Gastrocnemius medialis (tissue), 4 donors: ENCODE measurements around the gene HIP1R. TPM values are rescaled to one million over a fixed set of nuclear protein-coding genes. Genes with fewer than 3 reads are reported as not detected.

Experiments
- ATAC-seq, 2 donors: fragments of 150-250 bp; one replicate each; pipeline ENCODE4 v1.9.1; 2016
- DNase-seq, 2 donors: peaks; one replicate each; pipeline ENCODE4 v3.0.0-alpha.2; 2019
- H3K27ac ChIP-seq, 4 donors: fragments of 200-600 bp; sonication (generic); 1 replicate in 1 of 4; 2 replicates in 3 of 4; pipeline ENCODE4 v1.5.1; 2016 to 2018; ENCODE audit warnings: mild to moderate bottlenecking in 2 of 4, moderate library complexity in 1 of 4
- H3K27me3 ChIP-seq, 3 donors: fragments of 200-600 bp; sonication (generic) in 2 of 3; 1 replicate in 1 of 3; 2 replicates in 2 of 3; pipeline versions ENCODE4 v1.5.1 to v1.6.0; 2016 to 2019; ENCODE audit warnings: mild to moderate bottlenecking in 1 of 3, moderate library complexity in 1 of 3
- H3K36me3 ChIP-seq, 2 donors: fragments of 200-600 bp; sonication (generic) in 1 of 2; one replicate each; pipeline ENCODE4 v1.5.1; 2017 to 2018
- H3K4me1 ChIP-seq, 2 donors: fragments of 200-600 bp; sonication (generic) in 1 of 2; one replicate each; pipeline ENCODE4 v1.5.1; 2016 to 2017; ENCODE audit warnings: mild to moderate bottlenecking in 2 of 2
- H3K4me3 ChIP-seq, 4 donors: fragments of 200-600 bp; sonication (generic) in 3 of 4; 1 replicate in 1 of 4; 2 replicates in 3 of 4; pipeline ENCODE4 v1.5.1; 2016 to 2019; ENCODE audit warnings: mild to moderate bottlenecking in 2 of 4
- H3K9me3 ChIP-seq, 3 donors: fragments of 200-600 bp; sonication (generic) in 2 of 3; 1 replicate in 1 of 3; 2 replicates in 2 of 3; pipeline ENCODE4 v1.5.1; 2016 to 2019
- POLR2A ChIP-seq, 2 donors: fragments of 450-650 bp; IDR thresholded peaks; one replicate each; pipeline ENCODE4 v1.6.1; 2017; ENCODE audit warnings: antibody characterized with exemption in 2 of 2, mild to moderate bottlenecking in 2 of 2, moderate library complexity in 2 of 2
- in situ Hi-C, 4 donors: fragments of 200-750 bp; cut with MboI; loops; one replicate each; pipeline versions ENCODE4 v1.15.0 to v1.8.0; 2017; ENCODE audit warnings: low sequenced_read_pairs in 4 of 4
- intact Hi-C: fragments of 100-400 bp; cut with DNase I; formaldehyde crosslinking; loops from one replicate; pipeline ENCODE4 v1.15.1; 2023; ENCODE audit warnings: low total_unique reads
- total RNA-seq, 4 donors: library from RNA; depleted of rRNA; stranded (reverse); fragments of >200 nt; gene quantifications; one replicate each; pipeline versions ENCODE4 v1.1.0 to v1.2.3, GENCODE V29; 2016
- TF ChIP-seq, protein P1 (sequence below), 5 experiments: fragments of 450-650 bp in 3 of 5; fragments of 200-600 bp in 2 of 5; sonication (generic) in 2 of 5; IDR thresholded peaks in 4 of 5; conservative IDR thresholded peaks in 1 of 5; 1 replicate in 4 of 5; 2 replicates in 1 of 5; pipeline ENCODE4 v1.5.1; 2016 to 2019; ENCODE audit warnings: antibody characterized with exemption in 5 of 5, mild to moderate bottlenecking in 3 of 5, moderate library complexity in 3 of 5

The HIP1R gene
- total RNA-seq, 4 donors from 2014 or later: 9.3 to 14.8 (median 14.5) TPM

GRCh38 chr12:122835750-122836026 is 431 bp downstream of the HIP1R start:
- intact Hi-C loops: no loop called here
- no peak for DNase-seq
- Histone ChIP-seq H3K9me3 (no peaks in the 10 kb centered on the region), H3K4me3 (peak overlapping the region; percentile 65 to 71 (median 68)), H3K27ac (peak overlapping the region; percentile 50 to 68 (median 58)), H3K36me3 (no peaks in the 10 kb centered on the region), H3K27me3 (no peaks in the 10 kb centered on the region), H3K4me1 (peaks cover 16 to 25% of the 10 kb centered on the region in 2 donors)
- TF ChIP-seq, protein P1, sequence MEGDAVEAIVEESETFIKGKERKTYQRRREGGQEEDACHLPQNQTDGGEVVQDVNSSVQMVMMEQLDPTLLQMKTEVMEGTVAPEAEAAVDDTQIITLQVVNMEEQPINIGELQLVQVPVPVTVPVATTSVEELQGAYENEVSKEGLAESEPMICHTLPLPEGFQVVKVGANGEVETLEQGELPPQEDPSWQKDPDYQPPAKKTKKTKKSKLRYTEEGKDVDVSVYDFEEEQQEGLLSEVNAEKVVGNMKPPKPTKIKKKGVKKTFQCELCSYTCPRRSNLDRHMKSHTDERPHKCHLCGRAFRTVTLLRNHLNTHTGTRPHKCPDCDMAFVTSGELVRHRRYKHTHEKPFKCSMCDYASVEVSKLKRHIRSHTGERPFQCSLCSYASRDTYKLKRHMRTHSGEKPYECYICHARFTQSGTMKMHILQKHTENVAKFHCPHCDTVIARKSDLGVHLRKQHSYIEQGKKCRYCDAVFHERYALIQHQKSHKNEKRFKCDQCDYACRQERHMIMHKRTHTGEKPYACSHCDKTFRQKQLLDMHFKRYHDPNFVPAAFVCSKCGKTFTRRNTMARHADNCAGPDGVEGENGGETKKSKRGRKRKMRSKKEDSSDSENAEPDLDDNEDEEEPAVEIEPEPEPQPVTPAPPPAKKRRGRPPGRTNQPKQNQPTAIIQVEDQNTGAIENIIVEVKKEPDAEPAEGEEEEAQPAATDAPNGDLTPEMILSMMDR (IDR thresholded peaks at IDR 0.05 in 4 of 5, conservative IDR thresholded peaks at IDR 0.05 in 1 of 5): no peak
- TF ChIP-seq POLR2A (IDR thresholded peaks at IDR 0.05): no peak
- in situ Hi-C loops: no loop called here
- ATAC-seq: peak; percentile 19 to 22

DNA sequence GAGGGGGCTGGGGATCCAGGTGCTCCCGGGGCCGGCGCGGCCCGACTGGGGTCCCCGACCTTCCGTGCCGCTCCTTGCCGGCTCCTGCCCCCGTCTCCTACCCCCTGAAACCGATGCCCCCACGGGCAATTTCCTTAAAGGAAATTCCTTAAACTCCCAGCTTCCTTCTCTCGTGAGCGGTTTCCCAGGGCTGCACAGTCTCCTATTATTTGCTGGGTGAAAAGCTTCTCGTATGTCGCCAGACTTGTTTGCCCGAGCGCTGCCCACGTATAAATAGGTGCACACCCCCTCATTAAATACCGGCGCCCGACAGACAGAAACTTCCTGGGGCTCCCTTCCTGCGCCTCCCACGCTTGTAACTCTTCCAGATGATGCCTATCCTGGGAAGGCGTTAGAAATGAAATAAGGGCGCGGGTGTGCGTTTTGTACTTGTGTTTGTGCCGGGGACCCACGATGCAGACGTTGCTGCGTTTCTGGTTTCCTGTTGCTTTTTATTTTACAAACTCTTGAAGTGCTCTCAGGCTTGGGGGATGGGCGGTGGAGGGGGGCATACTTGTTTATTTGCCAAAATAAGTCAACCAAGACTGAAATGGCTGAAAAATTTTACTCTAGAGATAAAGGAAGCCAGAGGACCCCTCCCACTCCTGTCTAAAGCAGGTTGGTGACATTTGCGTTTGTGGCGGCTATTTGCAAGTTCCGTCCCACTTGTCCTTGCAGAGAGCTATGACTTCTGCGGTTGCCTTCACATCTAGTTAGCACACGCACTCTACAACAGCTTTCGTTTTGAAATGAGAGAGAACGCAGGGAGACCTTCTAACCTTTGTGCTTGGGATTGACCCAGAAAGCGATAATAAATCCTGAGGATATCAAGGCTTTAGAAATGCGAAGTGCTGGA is 1.0 kb downstream of the HIP1R start:
- Histone ChIP-seq H3K9me3 (no peaks in the 10 kb centered on the region), H3K27ac (peak overlapping the region; percentile 50 to 68 (median 58)), H3K4me1 (peaks cover 21 to 31% of the 10 kb centered on the region in 2 donors), H3K4me3 (peak overlapping the region; percentile 65 to 71 (median 68)), H3K36me3 (no peaks in the 10 kb centered on the region), H3K27me3 (no peaks in the 10 kb centered on the region)
- intact Hi-C loops (no loop called here), in situ Hi-C loops (no loop called here)
- DNase-seq: no peak
- TF ChIP-seq, protein P1 (IDR thresholded peaks at IDR 0.05 in 4 of 5, conservative IDR thresholded peaks at IDR 0.05 in 1 of 5): no peak
- TF ChIP-seq POLR2A (IDR thresholded peaks at IDR 0.05): no peak
- ATAC-seq: peak; percentile 23 to 24

DNA sequence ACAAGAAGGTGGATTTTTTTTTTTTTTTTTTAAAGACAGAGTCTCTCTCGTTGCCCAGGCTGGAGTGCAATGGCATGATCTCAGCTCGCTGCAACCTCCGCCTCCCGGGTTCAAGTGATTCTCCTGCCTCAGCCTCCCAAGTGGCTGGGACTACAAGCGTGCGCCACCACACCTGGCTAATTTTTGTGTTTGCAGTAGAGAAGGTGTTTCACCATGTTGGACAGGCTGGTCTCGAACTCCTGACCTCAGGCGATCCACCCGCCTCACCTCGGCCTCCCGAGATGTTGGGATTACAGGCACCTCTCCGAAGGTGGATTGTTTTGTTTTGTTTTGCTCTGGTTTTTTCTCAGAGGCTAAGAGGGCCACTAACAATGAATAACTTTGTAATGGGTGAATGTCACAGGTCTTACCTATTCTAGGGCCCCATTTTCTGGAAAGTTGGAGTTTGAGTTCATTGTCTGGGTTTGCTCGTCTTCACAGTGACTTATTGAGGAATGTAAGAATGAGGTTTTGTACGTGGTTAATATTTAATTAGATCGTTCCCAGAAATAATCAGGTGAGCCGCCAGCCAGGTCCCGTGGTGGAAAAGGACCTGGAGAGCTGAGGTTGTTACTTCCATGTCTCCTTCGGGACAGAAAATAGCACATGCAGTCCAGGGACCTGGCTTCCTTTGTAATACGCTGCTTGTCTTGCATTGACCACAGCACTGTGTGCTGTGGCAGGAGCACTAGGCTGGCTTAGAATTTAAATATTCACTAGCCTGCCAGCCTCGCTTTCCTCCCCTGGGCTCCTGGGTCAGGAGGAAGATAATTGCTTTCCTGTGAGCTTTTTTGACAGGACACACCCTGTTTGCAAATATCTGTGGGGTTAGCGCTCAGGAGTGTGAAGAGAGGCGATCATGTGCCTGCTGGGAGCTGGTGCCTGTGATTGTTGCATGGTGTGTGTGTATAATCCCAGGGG is 2.3 kb downstream of the HIP1R start:
- TF ChIP-seq, protein P1 (IDR thresholded peaks at IDR 0.05 in 4 of 5, conservative IDR thresholded peaks at IDR 0.05 in 1 of 5): no peak
- no peak for TF ChIP-seq POLR2A (IDR thresholded peaks at IDR 0.05)
- peak overlapping the region in 1 of 4 donors; percentile 65 for H3K4me3 ChIP-seq

DNA sequence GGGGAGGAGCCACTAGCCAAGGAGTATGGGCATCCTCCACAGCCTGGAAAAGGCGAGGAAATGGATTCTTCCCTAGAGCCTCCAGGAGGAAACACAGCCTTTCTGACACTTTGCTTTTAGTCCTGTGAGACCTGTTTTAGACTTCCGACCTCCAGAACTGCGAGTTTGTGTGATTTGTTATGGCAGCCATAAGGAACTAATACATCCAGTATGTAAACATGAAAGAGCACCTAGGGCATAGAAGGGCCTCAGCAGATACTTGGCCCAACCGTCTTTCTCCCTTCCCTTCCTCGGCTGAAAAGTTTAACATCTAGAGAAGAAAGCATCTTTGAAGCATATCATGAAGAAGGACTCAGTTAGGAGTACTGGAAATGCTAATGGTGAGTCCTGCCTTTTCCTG is 3.6 kb downstream of the HIP1R start:
- H3K36me3 ChIP-seq: no peaks in the 10 kb centered on the region
- in situ Hi-C loops (no loop called here), intact Hi-C loops (no loop called here)
- TF ChIP-seq, protein P1 (IDR thresholded peaks at IDR 0.05 in 4 of 5, conservative IDR thresholded peaks at IDR 0.05 in 1 of 5): no peak
- TF ChIP-seq POLR2A (IDR thresholded peaks at IDR 0.05): no peak
- no peak overlapping the region for H3K27ac ChIP-seq
- no peaks in the 10 kb centered on the region for H3K9me3 ChIP-seq
- H3K27me3 ChIP-seq: no peaks in the 10 kb centered on the region
- no peak overlapping the region for H3K4me3 ChIP-seq
- no peak for DNase-seq
- H3K4me1 ChIP-seq: peaks cover 34 to 39% of the 10 kb centered on the region in 2 donors
- no peak for ATAC-seq

More for the DNA sequence above, 2.3 kb downstream of the HIP1R start:
- no peak for DNase-seq
- intact Hi-C loops: no loop called here
- Histone ChIP-seq H3K27ac (no peak overlapping the region), H3K36me3 (no peaks in the 10 kb centered on the region), H3K27me3 (no peaks in the 10 kb centered on the region), H3K4me1 (peaks cover 32 to 39% of the 10 kb centered on the region in 2 donors), H3K9me3 (no peaks in the 10 kb centered on the region)
- ATAC-seq: no peak
- in situ Hi-C loops: no loop called here
